Renal pelvis (tissue), 12 donors: ENCODE measurements around the gene PRND. TPM values are rescaled to one million over a fixed set of nuclear protein-coding genes. Genes with fewer than 3 reads are reported as not detected.

Experiments used
- DNase-seq: peaks from one replicate; pipeline ENCODE4 v3.0.0-alpha.2; 2013
- long read RNA-seq, 16 experiments: transcript quantifications; one replicate each; lab custom pipeline, GENCODE V29; 2026
- polyA plus RNA-seq, 3 donors: library from polyadenylated mRNA; unstranded; fragments of 120-200 nt; gene quantifications; one replicate each; pipeline ENCODE4 v1.2.1, GENCODE V29; 2013; ENCODE audit not compliant: insufficient read length in 3 of 3

The PRND gene, protein sequence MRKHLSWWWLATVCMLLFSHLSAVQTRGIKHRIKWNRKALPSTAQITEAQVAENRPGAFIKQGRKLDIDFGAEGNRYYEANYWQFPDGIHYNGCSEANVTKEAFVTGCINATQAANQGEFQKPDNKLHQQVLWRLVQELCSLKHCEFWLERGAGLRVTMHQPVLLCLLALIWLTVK
- polyA plus RNA-seq: 1 to 10 TPM; 2.7 to 3.8 (median 3.3) TPM
- long read RNA-seq, donor 1, partial matches to known transcripts: 0 of 2 reads
- long read RNA-seq, donor 1, other reads (novel, unspliced or antisense): 0 of 2 reads
- long read RNA-seq, donor 2, partial matches to known transcripts: 0 of 1 reads
- long read RNA-seq, donor 2, other reads (novel, unspliced or antisense): 0 of 1 reads
- long read RNA-seq, donor 3, partial matches to known transcripts: 0 of 1 reads
- long read RNA-seq, donor 3, other reads (novel, unspliced or antisense): 0 of 1 reads
- long read RNA-seq, donor 4, partial matches to known transcripts: 0 of 3 reads
- long read RNA-seq, donor 4, other reads (novel, unspliced or antisense): 0 of 3 reads
- long read RNA-seq, donor 5: 0 reads
- long read RNA-seq, donor 6, partial matches to known transcripts: 0 of 2 reads
- long read RNA-seq, donor 6, other reads (novel, unspliced or antisense): 0 of 2 reads
- long read RNA-seq, donor 7, partial matches to known transcripts: 0 of 2 reads
- long read RNA-seq, donor 7, other reads (novel, unspliced or antisense): 0 of 2 reads
- long read RNA-seq, donor 8, transcript PRND-201 (2 exons, 3,980 nt): major isoform, 5 of 5 reads
- long read RNA-seq, donor 8, partial matches to known transcripts: 0 of 5 reads
- long read RNA-seq, donor 8, other reads (novel, unspliced or antisense): 0 of 5 reads
- long read RNA-seq, donor 9, partial matches to known transcripts: 11 of 15 reads
- long read RNA-seq, donor 9, other reads (novel, unspliced or antisense): 0 of 15 reads
- long read RNA-seq, donor 10, partial matches to known transcripts: 0 of 1 reads
- long read RNA-seq, donor 10, other reads (novel, unspliced or antisense): 0 of 1 reads
- long read RNA-seq, donor 11, partial matches to known transcripts: 0 of 1 reads
- long read RNA-seq, donor 11, other reads (novel, unspliced or antisense): 0 of 1 reads
- long read RNA-seq, donor 12, partial matches to known transcripts: 0 of 3 reads
- long read RNA-seq, donor 12, other reads (novel, unspliced or antisense): 0 of 3 reads
- long read RNA-seq, donor 13, partial matches to known transcripts: 0 of 2 reads
- long read RNA-seq, donor 13, other reads (novel, unspliced or antisense): 0 of 2 reads
- long read RNA-seq, donor 14, partial matches to known transcripts: 0 of 4 reads
- long read RNA-seq, donor 14, other reads (novel, unspliced or antisense): 0 of 4 reads
- long read RNA-seq, donor 15, transcript PRND-201 (2 exons, 3,980 nt): major isoform, 8 of 8 reads
- long read RNA-seq, donor 15, partial matches to known transcripts: 0 of 8 reads
- long read RNA-seq, donor 15, other reads (novel, unspliced or antisense): 0 of 8 reads
- long read RNA-seq, donor 16, partial matches to known transcripts: 0 of 1 reads
- long read RNA-seq, donor 16, other reads (novel, unspliced or antisense): 0 of 1 reads

DNA sequence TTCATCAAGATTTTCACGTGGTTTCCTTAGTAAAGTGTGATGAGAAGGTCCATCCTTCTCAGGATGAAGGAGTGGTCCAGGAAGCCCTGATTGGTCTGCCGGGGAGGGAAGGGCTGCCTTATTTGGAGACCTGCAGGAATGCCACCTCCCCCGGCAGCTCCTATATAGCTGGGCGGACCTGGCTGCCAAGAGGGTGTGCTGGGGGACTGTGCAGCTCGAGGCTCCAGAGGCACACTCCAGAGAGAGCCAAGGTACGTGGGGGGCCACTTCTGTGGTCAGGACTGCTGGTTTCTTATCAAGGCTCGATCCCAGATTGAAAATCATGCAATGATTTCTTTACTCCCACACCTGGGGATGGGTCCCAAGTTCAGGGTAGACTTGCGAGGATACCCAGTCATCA is at the start of gene PRND:
PRND (plus strand) TSS at position 191 of the 400 bp plus-strand sequence. CDS start 2,643 bp downstream, outside the sequence.
- no peak for DNase-seq

DNA sequence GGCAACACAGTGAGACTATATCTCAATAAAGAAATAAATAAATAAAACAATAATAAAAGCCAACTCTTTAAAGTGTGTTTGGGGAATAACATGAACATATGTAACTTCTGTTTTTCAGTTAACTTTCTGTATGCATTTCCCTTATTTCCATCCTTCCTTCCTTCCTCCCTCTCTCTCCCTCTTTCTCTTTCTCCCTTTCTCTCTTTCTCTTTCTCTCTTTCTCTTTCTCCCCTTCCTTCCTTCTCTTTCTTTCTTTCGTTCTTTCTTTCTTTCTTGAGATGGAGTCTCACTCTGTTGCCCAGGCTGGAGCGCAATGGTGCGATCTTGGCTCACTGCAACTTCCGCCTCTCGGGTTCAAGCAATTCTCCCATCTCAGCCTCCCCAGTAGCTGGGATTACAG is 48.8 kb upstream of the PRND start:
- no peak for DNase-seq

DNA sequence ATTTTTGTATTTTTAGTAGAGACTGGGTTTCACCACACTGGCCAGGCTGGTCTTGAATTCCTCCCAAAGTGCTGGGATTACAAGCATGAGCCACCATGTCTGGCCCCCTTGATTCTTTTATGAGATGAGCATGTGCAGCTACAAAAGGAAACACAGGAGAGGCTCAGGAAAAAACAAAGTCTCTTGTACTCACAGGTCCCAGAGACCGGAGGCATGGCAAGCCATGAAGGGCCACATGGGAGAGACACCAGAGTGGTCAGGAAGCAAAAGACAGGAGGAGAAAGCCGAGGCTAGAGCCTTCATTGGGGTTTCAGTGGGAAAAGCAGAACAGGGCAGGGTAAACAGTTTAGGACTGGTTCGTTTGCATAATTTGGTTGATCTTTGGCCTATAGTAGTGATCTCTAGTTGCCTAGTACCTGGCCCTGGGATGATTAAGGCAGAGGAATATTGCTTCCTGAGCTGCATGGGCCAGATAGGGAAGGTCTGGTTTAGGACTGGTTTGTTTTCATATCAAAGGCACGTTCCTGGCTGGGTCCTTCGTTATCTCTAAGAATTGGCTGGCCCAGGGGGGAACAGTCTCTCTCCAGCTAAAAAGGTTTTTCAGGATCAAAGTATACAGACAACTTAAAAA is 48.2 kb upstream of the PRND start:
- no peak for DNase-seq

DNA sequence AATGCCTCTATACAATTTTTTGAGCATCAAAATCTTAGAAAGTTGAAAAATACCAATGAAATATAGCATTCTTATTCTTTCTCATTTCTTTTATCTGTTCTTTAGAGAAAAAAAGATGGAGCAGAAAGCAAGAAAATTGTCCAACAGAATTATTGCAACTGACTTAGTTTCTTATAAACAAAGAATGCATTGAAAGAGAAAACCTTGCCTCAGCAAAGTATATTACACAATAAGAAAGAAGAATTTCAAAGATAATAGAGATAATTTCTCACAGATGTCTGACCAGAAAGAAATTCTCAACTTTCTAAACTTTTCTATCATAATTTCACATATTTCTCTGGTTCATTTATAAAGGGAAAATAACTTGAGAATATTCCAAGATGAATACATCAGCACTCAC is 47.0 kb upstream of the PRND start:
- DNase-seq: no peak

DNA sequence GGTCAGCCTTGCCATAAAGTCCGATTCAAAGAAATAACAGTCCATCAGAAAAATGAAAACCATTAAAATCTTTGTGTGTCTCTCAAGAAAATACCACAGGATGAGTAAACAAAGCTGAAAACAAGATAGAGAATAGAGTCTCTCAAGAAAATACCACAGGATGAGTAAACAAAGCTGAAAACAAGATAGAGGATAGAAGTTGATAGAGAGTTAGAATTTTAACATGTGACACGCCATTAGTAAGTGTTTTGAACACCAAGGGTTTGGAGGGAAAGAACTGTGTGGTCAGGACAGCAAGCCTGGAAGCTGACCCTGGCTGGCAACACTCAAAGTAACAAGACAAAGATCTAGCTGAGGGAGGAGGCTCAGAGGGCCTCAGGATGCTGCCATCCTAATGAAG is 43.9 kb upstream of the PRND start:
- no peak for DNase-seq

DNA sequence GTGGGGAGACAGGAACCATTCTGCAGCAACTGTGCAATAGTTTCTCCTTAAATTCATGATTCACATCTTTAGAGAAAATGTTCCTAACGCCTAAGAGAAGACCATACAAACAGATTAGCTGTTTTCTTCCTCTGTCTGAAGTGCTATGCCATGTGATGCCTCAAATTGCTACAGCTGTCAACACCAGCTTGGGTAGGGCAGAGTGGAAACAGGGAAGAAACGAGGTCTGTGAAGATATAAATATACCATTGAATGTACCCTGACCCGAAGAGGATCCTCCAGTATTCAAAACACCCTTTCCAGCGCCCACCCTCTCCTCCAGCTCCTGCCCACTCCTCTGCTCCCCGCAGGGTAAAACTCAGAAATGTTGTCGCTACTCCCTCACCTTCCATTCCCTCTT is 40.3 kb upstream of the PRND start:
- no peak for DNase-seq

DNA sequence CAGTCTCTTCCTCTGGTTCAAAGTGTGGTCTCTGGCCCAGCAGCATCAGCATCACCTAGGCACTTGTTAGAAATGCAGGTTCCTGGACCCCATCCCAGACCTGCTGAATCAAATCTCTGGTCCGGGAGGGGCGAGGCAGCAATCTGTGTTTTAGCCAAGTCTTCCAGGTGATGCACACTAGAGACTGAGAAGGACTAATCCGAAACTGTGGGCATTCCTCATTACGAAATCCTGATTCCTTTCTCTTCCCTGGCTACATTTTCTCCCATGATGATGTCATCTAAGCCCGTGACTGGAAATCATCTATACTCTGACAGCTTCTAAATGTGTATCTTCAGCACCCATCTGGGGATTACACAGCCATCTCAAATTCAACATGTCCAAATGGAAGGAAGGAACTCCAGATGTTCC is 39.7 kb upstream of the PRND start:
- no peak for DNase-seq

DNA sequence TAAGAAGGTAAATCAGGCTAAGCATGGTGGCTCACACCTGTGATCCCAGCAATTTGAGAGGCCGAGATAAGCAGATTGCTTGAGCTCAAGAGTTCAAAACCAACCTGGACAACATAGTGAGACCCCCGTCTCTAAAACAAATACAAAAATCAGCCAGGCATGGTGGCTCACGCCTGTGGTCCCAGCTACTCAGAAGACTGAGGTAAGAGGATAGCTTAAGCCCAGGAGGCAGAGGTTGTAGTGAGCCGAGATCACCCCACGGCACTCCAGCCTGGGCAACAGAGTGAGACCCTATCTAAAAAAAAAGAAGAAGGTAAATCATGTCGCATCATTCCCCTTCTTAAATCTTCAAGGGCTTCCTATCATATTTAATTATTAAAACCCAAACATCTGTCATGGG is 39.0 kb upstream of the PRND start:
- DNase-seq: no peak

DNA sequence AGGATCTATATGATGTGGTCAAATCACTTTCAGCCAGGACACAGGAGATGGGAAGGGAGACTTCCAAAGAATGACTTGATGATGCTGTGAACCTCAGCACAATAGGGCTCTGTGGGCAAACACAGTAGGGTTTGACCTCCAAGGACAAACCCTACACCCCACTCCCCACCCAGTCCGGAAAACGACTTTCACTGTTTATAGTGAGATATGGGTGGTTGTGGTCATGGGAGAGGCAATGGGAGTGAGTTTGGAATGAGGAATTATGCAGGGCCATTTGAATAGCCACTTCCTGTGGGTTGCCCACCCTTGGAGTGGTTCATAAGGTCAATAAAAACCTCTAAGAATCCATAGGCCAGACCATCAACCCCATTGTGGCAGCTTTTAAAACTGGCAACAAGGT is 38.4 kb upstream of the PRND start:
- DNase-seq: no peak

DNA sequence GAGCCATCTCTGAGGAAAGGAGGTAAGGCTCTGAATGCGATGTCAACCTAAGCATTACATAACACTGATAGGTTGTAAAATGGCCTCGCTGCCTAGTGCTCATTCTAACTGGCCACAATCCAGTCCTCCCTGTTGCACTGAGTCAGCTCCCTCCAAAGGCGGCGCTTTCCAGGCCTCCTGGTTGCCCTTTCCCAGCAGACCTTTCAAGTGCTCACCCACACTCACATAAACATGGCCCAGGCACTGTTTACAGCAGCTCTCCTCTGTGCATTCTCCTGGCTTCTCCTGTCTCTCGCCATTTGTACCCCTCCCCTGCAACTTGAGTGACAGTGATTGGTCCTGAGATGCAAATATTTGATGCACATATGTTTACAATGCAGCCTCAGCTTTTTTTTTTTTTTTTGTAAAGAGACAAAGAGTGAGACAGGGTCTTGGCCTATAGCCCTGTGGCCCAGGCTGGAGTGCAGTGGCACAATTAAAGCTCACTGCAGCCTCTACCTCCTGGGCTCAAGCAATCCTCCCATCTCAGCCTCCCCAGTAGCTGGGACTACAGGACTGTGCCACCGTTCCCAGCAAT is 36.8 kb upstream of the PRND start:
- no peak for DNase-seq

DNA sequence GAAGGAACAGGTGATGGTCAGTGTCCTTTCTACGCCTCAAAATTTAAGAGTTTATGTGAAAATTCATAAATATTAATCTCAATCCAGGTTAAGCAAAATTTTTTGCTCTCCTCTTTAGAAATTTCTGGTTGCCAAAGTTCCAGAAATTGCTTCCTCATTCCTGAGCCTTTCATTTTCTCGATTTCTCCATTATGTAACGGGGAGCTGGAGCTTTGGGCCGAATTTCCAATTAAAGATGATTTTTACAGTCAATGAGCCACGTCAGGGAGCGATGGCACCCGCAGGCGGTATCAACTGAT is 35.8 kb upstream of the PRND start:
- no peak for DNase-seq

DNA sequence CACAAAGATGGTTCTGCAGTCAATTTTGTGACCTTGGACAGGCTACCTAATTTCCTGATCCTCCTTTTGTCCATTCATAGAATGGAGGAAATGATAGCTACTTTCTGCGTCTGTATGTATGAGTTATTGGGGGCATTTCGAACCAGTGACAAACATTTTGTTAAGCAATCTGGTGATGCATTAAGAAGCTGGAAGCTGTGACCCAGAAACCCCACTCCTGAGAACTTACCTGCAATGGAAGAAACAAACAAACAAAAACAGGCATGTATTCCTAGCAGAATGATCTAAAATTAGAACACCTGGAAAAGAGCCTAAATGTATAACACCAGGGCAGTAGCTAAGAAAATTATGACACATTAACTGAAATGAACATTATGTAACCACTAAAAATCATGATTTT is 33.4 kb upstream of the PRND start:
- DNase-seq: no peak

DNA sequence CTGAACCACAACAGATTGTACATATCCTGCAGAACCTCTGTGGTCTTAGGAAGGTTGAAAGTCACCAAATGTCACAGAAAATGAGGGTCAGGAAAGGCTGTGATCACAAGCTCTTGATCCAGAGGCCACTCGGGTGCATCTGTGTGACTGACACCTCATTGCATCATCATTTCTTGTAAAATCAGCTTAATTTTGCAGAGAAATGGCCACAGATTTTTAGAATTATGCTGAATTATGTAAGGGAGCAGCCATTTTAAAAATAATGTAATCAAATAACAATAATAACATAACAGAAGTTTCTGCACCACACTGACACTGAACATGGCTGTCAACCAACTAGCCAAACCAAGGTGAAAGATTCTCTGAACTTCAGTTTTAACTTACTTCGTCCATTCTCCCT is 32.5 kb upstream of the PRND start:
- no peak for DNase-seq

DNA sequence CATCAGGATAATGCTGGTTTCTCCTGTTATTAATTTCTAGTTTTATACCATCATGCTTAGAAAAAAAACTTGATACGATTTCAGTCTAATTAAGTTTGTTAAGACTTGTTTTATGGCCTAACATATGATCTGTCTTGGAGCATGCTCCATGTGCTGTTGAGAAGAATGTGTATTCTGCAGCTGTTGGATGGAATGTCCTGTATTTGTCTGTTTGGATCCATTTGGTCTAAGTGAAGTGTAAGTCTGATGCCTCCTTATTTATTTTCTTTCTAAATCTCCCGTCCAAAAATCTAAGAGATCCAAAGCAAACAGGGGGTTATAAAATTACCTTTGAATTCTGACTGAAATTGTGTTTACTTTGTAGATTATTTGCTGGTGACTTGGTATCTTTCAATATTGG is 30.0 kb upstream of the PRND start:
- DNase-seq: no peak

DNA sequence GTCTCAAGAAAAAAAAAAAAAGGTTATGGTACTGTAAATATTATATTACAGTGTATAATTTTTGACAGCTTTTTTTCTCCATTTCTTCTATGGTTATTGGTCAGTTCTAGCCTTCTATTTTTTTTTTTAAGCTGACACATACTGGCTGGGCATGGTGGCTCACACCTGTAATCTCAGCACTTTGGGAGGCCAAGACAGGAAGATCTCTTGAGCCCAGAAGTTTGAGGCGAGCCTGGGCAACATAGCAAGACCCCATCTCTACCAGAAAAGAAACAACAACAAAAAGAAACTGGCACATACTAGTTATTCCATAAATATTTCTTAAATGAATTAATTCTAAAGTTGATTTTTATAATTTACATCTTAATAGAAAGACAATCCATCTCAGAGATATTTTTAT is 27.6 kb upstream of the PRND start:
- DNase-seq: no peak

DNA sequence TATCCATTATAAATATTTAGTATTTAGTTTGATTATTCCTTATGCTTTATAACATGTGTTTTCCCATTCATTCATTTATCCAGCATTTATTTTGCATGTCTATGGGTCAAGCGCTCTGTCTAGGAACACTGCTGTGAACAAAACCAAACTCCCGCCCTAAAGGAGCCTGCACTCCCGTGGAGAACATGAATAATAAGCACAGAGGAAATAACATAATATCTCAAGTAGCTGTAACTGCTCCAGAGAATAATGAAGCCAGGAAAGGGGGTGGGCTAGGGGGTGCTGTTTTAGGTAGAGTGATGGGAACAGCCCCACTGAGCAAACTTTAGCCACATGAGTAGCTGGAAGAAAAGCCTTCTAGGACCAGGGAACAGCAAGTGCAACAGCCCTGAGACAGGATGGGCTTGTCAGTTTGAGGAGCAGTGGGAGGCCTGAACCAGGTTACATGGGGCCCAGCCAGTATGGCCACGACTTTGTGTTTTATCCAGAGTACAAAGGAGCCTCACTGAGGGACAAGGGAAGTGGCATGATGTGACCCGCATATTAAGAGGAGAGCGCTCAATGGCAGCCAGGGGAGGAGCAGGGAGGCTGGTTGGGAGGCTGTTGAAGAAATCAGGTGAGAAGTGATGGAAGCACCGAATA is 24.4 kb upstream of the PRND start:
- no peak for DNase-seq

DNA sequence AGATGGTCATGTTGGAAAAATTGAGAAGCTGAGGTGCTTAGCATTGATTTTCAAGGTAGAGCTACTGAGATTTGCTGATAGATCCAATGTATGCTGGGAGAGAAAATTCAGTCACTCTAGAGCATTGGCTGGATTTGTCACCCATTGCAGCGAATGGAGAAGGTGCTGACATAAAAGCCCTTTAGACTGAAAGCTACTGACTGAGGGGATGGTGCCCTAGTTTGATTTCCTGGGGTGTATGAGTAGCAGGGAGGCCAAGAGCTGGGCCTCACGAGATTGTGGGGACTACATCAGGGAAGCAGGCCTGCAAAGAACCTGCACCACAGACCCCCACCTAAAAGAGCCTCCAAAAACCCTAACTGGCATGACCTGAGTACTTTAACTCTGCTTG is 23.9 kb upstream of the PRND start:
- DNase-seq: no peak

DNA sequence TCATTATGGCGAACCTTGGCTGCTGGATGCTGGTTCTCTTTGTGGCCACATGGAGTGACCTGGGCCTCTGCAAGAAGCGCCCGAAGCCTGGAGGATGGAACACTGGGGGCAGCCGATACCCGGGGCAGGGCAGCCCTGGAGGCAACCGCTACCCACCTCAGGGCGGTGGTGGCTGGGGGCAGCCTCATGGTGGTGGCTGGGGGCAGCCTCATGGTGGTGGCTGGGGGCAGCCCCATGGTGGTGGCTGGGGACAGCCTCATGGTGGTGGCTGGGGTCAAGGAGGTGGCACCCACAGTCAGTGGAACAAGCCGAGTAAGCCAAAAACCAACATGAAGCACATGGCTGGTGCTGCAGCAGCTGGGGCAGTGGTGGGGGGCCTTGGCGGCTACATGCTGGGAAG is 22.5 kb upstream of the PRND start:
- DNase-seq: no peak

DNA sequence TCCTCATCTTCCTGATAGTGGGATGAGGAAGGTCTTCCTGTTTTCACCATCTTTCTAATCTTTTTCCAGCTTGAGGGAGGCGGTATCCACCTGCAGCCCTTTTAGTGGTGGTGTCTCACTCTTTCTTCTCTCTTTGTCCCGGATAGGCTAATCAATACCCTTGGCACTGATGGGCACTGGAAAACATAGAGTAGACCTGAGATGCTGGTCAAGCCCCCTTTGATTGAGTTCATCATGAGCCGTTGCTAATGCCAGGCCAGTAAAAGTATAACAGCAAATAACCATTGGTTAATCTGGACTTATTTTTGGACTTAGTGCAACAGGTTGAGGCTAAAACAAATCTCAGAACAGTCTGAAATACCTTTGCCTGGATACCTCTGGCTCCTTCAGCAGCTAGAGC is 21.8 kb upstream of the PRND start:
- no peak for DNase-seq

DNA sequence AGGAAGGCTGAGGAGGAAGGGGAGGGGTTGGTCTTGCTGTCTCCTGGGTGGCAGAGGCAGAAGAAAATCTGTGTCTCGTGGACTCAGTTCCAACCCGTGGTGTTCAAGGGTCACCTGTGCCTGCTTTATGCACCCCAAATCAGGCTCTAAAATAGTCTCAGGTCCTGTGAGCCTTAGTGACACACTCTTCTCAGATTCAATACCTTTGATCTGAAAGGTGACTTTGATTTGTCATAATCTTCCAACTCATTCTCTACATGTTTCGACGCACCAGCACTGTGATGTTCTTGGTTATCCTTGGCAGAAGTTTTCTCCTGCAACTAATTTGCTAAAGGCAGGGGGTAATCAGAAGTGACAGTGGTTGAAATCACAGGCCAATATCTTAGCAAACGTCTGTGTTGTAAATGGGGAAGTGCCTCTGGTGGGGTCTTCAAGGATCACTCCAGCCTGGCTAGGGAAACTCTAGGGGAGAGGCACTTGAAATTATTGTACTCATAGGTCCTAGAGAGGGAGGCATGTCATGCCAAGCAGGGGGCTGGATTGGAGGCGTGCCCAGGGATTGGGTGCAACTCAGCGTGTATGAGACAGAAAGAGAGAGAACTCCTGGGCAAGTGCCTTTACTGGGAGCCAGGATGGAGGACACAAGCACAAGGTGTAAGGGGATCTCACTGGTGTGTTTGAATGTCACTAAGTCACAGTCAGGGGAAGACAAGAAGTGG is 19.0 kb upstream of the PRND start:
- DNase-seq: no peak
